HG03039 (cell line): ENCODE measurements around the gene SEMA4D.

Source experiments
- ATAC-seq: cut with Tn5 transposase; IDR thresholded peaks from one replicate; pipeline ENCODE4 v1.9.1; 2021; ENCODE audit warnings: mild to moderate bottlenecking, moderate library complexity; ENCODE audit not compliant: unreplicated experiment

Gene SEMA4D

GRCh38 chr9:89446961-89447310 is 51.0 kb downstream of the SEMA4D start:
- no peak for ATAC-seq

GRCh38 chr9:89446261-89446960 is 51.5 kb downstream of the SEMA4D start:
- ATAC-seq = no peak

GRCh38 chr9:89445801-89446251 is 52.1 kb downstream of the SEMA4D start:
- no peak for ATAC-seq

- ATAC-seq = no peak
Observed at GRCh38 chr9:89444925-89445765, 52.8 kb downstream of the SEMA4D start.

- ATAC-seq = no peak
Observed at GRCh38 chr9:89444274-89444673, 53.6 kb downstream of the SEMA4D start.

GRCh38 chr9:89442981-89443814 is 54.7 kb downstream of the SEMA4D start:
- no peak for ATAC-seq

- no peak for ATAC-seq
Observed at GRCh38 chr9:89442501-89442978, 55.4 kb downstream of the SEMA4D start.

GRCh38 chr9:89441986-89442385 is 55.9 kb downstream of the SEMA4D start:
- no peak for ATAC-seq

GRCh38 chr9:89441655-89441970 is 56.3 kb downstream of the SEMA4D start:
- no peak for ATAC-seq

GRCh38 chr9:89440951-89441654 is 56.8 kb downstream of the SEMA4D start:
- no peak for ATAC-seq

GRCh38 chr9:89440548-89440947 is 57.4 kb downstream of the SEMA4D start:
- no peak for ATAC-seq

- no peak for ATAC-seq
Observed at GRCh38 chr9:89440046-89440445, 57.9 kb downstream of the SEMA4D start.

GRCh38 chr9:89439571-89439970 is 58.3 kb downstream of the SEMA4D start:
- ATAC-seq = no peak

- ATAC-seq = no peak
Observed at GRCh38 chr9:89438194-89438593, 59.7 kb downstream of the SEMA4D start.

GRCh38 chr9:89437772-89438171 is 60.1 kb downstream of the SEMA4D start:
- no peak for ATAC-seq

GRCh38 chr9:89436963-89437625 is 60.8 kb downstream of the SEMA4D start:
- ATAC-seq = no peak

GRCh38 chr9:89436326-89436725 is 61.6 kb downstream of the SEMA4D start:
- ATAC-seq = no peak

GRCh38 chr9:89435071-89435823 is 62.7 kb downstream of the SEMA4D start:
- ATAC-seq = no peak

GRCh38 chr9:89434636-89435035 is 63.3 kb downstream of the SEMA4D start:
- ATAC-seq = no peak

GRCh38 chr9:89433826-89434225 is 64.1 kb downstream of the SEMA4D start:
- no peak for ATAC-seq
